ENCODE measurements around the gene GPX3.

Gene GPX3, protein sequence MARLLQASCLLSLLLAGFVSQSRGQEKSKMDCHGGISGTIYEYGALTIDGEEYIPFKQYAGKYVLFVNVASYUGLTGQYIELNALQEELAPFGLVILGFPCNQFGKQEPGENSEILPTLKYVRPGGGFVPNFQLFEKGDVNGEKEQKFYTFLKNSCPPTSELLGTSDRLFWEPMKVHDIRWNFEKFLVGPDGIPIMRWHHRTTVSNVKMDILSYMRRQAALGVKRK

GRCh38 chr5:151020304-151021110, at the start of gene GPX3:
GPX3 (plus strand) TSS chr5:151020591; CDS start chr5:151020655, 64 bp downstream.
- DNase-seq: no peak

DNA sequence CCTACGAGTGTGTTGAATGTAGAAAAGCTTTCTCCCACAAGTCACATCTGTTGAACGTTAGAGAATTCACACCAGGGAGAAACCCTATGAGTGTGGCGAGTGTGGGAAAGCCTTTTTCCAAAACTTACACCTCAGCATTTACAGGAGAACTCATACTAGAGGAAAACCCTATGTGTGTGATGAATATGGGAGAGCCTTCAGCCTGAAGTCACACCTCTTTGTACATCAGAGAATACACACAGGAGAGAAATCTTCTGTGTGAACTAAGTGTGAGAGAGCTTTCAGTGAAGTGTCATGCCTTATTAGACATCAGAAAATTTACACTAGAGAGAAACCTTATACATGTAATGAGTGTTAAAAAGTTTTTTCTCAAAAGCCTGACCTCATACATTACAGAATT, 41.8 kb upstream of the GPX3 start:
- DNase-seq: no peak

GRCh38 chr5:150987746-150988145, 32.6 kb upstream of the GPX3 start:
- DNase-seq: no peak

DNA sequence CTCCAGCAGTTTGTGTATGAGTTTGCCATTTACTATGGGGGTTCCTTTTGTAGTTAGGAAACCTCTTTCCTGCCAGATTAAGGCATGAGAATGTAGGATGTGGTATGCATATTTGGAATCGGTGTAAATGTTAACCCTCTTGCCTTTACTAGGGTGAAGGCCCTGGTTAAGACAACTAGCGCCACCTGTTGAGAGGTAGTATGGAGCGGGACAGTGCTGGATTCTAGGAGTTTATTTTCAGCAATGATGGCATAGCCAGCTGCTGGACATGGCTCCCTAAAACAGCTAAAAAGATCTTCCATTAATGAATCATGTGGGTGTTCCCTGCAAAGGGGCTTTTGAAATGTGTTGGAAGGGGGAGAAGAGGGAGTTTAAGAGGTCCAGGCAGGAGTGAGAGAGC, 30.7 kb upstream of the GPX3 start:
- no peak for DNase-seq

DNA sequence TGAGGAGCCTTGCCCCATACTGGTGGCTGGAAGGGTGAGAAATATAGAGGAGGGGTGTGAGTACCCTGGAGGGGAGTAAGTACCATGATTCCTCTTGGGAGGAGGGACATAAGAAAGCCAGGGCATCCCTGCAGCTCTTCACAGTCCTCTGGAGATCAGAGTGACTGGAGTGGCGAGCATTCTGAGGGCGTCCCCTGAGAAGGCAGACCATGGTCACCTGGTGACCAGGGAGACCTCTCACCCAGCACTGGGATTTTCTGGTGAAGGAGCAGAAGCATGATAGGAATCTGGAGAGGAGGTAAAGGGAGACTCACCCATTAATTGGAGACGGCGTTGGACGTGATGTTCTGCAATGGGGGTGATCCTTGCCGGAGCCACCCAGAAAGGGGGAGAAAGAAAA, 27.7 kb upstream of the GPX3 start:
- DNase-seq: no peak

DNA sequence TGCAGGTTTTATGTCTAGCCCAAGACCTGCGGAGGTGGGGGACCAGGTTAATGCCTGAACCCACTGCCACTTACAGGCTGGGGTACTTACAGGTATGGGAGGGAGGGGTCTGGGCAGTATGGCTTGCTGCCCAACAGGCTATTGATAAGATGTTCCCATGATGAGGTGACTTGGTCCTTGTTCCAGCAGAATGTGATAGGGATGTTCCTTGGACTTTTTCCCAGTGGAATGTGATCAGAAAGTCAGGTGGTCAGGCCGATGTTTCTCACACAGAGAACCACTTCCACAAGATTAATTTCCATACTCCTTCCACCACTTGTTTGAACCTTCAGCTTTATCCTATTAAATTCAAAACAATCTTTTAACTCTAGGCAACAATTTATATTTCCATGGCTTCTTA, 27.0 kb upstream of the GPX3 start:
- no peak for DNase-seq

DNA sequence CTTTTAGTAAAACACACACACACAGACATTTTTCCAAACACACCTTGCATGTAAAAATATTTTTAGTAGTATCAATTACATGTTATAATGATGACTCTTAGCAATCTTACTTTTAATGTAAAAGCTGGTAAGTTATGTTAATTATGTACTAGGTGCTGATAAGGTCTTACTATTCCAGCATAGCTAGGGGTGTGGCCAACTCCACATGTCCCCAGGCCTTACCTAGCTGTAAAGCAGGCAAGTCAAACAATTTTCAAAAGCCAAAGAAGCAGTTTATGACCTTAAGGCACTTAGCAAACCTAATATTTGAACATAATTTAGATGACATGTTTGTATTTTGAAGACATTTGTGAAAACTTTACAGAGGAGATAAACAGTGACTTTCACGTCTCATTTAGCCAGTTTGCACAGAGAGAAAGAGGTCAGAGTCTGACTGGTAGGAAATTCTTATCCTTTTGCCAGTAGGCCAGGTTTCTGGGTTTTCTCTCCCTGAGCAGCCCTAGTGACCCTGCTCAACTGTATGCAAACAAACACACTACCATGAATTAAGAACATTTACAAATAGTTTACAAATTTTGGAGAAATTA, 26.5 kb upstream of the GPX3 start:
- no peak for DNase-seq

DNA sequence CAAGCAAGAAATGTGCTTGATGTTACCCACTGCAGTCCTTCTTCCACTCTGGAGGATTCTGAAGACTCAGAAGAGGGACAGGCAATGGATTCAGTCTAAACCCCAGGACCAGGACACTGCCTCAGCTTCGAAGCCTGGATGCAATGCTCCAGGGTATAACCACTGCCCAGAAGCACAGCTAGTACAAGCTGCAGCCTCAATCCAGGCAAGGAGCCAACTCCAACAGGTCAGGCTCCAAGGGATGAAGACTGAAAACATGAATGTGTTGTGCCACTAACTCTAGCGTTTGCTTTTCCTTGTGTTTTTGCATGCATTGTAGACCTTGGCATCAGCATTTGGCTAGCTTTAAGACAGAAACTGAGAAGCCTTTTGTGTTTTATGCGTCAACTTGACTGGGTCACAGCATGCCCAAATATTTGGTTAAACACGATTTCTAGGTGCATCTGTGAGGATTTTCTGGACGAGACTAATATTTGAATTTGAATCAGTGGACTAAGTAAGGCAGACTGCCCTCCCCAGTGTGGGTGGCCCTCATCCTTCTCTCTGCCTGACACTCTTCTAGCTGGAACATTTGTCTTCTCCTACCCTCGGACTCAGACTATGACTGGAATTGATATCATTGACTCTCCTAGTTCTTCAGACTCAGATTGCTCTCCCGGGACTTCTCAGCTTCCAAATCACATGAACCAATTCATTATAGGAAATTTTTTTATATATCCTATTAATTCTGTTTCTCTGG, 20.5 kb upstream of the GPX3 start:
- DNase-seq: no peak

GRCh38 chr5:151001436-151001835, 19.0 kb upstream of the GPX3 start:
- no peak for DNase-seq

DNA sequence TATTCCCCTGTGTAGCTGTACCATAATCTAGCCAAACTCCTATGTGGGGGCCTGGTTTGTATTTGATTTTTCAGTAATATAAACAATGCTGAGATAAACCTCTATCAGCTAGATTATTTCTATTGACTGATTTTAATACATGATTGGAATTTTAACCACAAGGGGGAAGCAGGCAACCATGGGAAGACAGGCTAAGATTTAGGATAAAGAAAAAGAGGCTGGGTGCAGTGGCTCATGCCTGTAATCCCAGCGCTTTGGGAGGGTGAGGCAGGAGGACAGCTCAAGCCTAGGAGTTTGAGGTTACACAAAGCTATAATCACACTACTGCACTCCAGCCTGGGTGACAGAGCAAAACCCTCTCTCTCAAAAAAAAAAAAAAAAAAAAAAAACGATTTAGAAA, 18.1 kb upstream of the GPX3 start:
- no peak for DNase-seq

- no peak for DNase-seq
Observed at GRCh38 chr5:151002681-151003502, 17.5 kb upstream of the GPX3 start.

- DNase-seq: no peak
Observed at GRCh38 chr5:151003503-151003860, 16.9 kb upstream of the GPX3 start.

DNA sequence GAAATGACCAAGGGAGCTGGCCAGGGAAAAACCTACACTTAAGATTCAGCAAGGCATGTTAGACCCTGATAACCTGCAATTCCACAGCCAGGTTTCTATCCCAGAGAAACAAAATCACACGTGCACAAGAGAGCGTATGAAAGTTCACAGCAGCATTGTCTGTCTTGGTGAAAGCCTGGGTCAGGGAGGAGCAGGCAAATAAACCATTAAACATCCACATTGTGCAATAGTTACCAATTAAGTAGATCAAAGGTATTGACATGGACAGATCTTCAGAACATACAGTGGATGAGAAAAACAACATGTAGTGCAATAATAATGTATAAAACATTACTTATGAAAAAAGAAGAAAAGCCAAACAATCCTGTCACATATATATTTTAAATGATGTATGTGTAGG, 15.9 kb upstream of the GPX3 start:
- no peak for DNase-seq

- DNase-seq: no peak
Observed at GRCh38 chr5:151005187-151005949, 15.0 kb upstream of the GPX3 start.

- no peak for DNase-seq
Observed at GRCh38 chr5:151005950-151006576, 14.3 kb upstream of the GPX3 start.

DNA sequence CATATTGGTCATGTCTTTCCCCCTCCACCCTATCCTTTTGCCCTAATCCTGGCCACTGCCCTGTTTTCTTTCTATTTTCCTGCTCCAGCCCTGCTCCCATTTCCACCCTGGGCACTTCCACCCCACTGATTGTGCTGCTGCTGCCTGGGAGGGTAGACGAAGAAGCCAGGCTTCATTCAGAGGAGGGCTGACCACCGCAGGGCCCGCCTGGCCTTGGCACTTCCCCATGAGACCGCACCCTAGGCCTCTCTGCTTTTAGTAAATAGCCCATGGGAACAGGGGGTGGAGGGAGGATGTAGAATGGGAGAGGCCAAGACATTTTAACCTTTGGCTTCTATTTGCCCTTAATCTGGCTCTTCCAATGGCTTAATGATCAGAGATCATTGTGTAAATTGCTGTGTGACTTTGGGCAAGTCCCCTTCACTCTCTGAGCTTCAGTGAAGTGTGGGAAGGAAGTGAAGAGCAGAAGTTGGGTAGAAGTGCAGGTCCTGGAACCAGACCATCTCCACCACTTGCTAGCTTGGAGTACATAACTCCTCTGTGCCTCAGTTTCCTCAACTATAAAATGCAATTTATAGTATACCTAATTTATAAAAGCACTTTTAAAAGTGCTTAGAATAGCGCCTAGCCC, 13.6 kb upstream of the GPX3 start:
- no peak for DNase-seq

DNA sequence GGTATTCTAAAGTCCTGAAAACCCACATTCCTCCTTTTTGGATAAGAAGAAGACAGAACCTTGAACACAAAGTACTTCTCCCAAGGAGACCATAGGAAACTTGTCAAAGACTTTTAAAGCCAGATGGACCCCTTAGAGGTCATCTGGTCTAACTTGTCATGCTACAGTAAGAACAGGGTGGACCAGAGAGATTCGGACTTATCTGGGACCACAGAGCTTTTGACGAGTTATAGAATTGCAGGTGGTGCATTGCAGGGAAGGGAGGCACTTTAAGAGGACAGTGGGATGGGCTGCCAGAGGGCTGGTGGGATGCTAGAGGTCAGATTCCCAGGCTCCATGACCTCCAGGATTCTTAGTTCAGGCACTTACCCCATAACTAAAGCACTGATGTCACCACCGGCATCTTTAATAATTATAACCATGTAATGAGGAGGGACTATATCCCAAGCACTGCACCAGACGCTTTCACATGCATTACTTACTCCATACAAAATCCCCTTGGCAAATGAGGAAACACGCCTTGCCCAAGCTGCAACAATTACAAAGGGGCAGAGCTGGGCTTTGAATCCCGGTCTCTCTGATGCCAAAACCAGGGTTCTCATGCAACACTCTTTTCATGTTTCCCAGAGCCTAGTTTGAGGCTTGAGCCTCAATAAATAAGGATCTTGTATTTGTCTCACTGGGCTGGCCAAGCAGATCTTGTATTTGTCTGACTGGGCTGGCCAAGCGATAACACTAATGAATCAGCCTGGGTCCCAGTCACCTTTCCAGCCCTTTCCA, 12.8 kb upstream of the GPX3 start:
- DNase-seq: no peak

DNA sequence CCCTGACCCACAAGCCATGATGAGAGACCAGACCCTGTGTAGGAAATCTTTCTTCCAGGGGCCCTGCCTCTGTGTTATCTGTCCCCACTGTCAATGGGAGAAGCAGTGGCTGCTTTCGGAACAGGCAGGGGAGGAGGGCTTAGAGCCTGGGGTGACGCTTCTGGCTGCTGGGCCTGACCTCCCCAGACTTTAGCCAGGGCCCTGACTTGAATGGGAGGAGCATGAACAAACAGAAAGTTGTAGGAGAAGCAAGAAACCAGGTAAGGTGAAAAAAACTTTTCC, 12.2 kb upstream of the GPX3 start:
- DNase-seq: no peak

- no peak for DNase-seq
Observed at GRCh38 chr5:151008906-151009305, 11.5 kb upstream of the GPX3 start.

GRCh38 chr5:151012862-151013261, 7.5 kb upstream of the GPX3 start:
- no peak for DNase-seq
